ENCODE results near the gene IAH1.

Gene IAH1, protein sequence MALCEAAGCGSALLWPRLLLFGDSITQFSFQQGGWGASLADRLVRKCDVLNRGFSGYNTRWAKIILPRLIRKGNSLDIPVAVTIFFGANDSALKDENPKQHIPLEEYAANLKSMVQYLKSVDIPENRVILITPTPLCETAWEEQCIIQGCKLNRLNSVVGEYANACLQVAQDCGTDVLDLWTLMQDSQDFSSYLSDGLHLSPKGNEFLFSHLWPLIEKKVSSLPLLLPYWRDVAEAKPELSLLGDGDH

DNA sequence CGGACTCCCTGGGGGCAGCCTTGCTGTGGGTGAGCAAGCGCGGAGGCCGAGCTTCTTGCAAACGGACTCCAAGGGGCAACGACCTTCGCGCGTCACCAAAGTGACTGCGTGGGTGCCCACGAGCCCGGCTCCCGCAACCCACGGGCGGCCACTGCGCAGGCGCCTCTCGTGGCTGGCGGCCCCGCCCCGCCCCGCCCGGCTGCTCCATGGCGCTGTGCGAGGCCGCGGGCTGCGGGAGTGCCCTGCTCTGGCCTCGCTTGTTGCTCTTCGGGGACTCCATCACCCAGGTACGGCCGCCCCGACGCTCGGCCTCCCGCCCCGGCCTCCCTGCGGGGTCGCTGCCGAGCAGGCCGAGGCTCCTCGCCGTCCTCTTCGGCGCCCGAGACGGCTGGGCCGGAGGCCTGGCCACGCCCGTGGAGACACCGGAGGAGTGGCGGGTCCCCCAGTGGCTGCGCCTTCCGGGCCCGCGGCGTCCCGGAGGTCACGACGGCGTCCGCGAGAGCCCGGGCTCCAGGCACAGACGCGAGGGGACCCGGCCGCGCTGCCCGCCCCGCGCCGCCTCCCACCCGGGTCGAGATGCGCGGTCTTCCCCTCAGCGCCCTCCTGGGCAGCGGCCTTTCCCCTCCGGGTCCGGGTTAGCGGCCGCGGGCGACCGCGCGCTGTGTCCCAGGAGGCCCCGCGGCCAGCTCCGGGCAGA is at the start of gene IAH1:
IAH1 (plus strand) TSS at position 191 of the 697 bp plus-strand sequence; CDS start at position 207, 16 bp downstream.
- Mint-ChIP-seq H3K4me3 (peak within 1 kb of the TSS; percentile 76), H3K4me1 (peaks cover 51% of the 10 kb centered on the region), H3K27ac (peak within 1 kb of the TSS; percentile 89), H3K27me3 (no peaks in the 10 kb centered on the region), H3K9me3 (no peaks in the 10 kb centered on the region), H3K36me3 (peaks cover 48% of the 10 kb centered on the region)
- peak; percentile 78 for DNase-seq
- CTCF ChIA-PET = interaction anchor here (0.8 to 1.7 kb wide), 4 partner anchors 8 to 82 kb away, joined by 3 to 4 read pairs (median 3); no protein-coding TSS in a partner anchor

DNA sequence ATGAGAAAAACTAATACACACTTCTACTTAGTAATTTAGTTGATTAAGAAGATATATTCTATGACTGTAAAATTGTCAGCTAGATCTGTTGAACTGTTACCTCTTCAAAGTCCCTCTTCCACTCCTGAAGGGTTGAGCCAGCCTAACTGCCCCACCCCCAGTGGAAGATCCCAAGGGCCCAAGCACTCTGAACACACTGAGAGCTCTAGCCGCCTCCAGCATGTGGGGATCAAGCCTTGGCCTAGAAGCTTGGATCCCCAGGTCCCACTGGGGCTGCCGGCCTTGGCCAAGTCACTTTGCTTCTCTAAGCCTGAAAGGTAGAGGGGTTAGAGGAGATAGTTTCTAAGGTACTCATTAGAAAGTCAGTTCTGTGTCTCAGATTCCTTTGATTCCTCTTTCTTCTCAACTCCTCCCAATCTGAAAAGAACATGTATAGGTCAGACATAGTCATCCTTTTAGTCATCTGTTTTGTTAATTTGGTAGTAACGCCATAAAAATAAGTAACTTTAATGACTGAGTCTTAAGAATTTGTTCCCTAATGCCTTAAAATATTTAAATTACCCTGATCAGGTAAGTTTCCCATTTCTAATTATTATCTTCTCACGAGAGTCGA is 45.3 kb upstream of the IAH1 start:
- no peaks in the 10 kb centered on the region for H3K9me3 Mint-ChIP-seq
- CTCF ChIA-PET = no interaction called here
- H3K27ac Mint-ChIP-seq = no peak overlapping the region
- H3K36me3 Mint-ChIP-seq = peaks cover 36% of the 10 kb centered on the region
- no peak for DNase-seq
- no peak overlapping the region for H3K4me3 Mint-ChIP-seq
- no peaks in the 10 kb centered on the region for H3K27me3 Mint-ChIP-seq
- H3K4me1 Mint-ChIP-seq = peaks cover 11% of the 10 kb centered on the region

DNA sequence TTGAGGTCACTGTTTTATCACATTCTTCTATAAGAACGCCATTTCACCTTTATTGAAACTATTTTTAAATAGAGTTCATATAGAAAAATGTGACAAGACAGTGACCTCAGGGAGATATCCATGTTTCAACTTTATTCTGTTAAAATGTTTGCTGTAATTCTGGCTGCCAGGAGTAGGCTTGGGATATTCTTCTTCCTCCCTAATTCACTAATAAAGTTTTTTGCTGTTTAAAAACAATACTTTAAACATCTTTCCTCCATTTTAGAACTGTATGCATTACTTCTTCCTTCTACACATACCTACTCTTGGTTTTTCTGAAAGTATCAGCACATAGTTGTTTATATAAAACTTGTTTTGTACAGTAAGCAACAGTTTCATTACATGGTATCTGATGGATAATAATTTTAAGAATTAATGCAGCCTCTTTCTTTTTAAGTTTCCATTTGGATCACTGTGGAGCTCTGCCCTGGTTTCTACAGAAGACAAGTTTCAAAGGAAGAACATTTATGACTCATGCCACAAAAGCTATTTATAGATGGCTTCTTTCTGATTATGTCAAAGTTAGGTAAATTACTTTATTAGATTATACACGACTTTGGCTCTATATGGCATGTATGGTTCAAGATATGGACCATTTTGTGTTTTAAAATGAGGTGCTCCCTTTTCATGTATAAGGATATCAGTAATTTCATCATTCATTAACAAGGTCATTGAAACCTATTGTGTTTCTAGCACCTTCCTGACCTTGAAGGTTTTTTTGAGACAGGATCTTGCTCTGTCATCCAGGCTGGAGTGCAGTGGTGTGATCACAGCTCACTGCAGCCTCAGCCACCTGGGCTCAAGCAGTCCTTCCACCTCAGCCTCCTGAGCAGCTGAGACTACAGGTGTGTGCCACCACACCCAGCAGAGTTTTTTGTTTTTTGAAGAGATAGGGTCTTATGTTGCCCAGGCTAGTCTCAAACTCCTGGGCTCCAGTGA is 43.7 kb upstream of the IAH1 start:
- peak overlapping the region; percentile 60 for H3K27ac Mint-ChIP-seq
- no peak for DNase-seq
- no peak overlapping the region for H3K4me3 Mint-ChIP-seq

DNA sequence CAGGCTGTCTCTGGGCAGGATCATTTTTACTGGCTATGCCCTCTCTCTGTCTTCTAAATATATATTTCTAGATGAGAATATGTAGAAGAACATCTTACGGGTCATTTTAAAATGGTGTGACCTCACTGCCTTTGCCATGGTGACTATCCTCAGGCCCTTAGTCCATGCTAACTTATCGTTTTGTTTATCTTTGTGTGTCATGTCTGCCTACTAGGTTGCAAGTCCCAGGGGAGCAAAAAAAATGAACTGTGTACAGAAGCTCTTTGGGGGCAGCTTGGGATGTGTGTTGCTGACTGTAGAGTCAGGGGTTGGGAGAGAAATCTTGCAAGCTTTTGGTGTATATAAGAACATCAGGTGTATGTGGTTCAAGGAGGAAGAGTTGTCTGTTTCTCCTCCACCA is 39.9 kb upstream of the IAH1 start:
- no peaks in the 10 kb centered on the region for H3K9me3 Mint-ChIP-seq
- no peak overlapping the region for H3K4me3 Mint-ChIP-seq
- H3K36me3 Mint-ChIP-seq = peaks cover 57% of the 10 kb centered on the region
- no peaks in the 10 kb centered on the region for H3K27me3 Mint-ChIP-seq
- no peak overlapping the region for H3K27ac Mint-ChIP-seq
- DNase-seq = no peak
- CTCF ChIA-PET = no interaction called here
- H3K4me1 Mint-ChIP-seq = peaks cover 9% of the 10 kb centered on the region

More for the DNA sequence above, 43.7 kb upstream of the IAH1 start:
- Mint-ChIP-seq H3K36me3 (peaks cover 40% of the 10 kb centered on the region), H3K9me3 (no peaks in the 10 kb centered on the region), H3K27me3 (no peaks in the 10 kb centered on the region), H3K4me1 (peaks cover 11% of the 10 kb centered on the region)
- CTCF ChIA-PET = no interaction called here

DNA sequence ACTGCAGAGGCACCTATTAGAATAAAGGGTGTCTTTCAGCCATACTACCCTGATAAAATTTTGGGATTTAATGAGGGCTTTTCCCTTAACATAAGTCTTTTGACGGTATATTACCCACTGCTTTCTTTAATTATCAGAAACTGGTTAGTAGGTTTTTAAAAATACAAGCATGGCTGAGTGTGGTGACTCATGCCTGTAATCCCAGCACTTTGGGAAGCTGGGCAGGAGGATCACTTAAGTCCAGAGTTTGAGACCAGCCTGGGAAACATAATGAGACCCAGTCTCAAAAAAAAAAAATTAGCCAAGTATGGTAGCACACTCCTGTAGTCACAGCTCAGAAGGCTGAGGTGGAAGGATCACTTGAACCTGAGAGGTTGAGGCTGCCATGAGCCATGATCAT is 34.8 kb upstream of the IAH1 start:
- H3K36me3 Mint-ChIP-seq = peaks cover 57% of the 10 kb centered on the region
- no peaks in the 10 kb centered on the region for H3K27me3 Mint-ChIP-seq
- no peak for DNase-seq
- no peaks in the 10 kb centered on the region for H3K4me1 Mint-ChIP-seq
- H3K27ac Mint-ChIP-seq = no peak overlapping the region
- no peak overlapping the region for H3K4me3 Mint-ChIP-seq
- CTCF ChIA-PET = no interaction called here
- no peaks in the 10 kb centered on the region for H3K9me3 Mint-ChIP-seq

DNA sequence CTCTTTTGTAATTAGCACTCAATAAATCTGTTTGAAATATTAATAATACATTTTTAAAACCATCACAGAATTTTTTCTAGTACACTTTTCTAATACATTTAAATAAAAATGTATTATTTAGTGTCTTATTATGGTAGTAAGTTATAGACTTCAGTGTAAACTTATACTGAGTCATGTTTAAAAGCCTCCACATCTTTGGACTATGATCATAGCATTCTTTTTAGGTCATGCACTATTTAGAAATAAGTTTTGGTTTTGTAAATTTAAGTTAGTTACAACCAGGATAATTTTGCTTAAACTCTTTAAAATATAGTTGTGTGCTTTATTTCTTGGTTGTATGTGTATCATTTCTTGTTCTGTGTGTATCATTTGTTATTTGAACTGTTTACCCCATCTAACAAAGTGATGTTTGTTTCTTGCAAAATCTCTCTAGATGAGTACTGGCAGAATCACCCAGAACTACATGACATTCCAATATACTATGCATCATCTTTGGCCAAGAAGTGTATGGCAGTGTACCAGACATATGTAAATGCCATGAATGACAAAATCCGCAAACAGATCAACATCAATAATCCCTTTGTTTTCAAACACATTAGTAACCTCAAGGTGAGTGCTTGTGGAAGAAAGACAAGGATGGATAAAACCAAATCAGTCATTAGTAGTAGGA is 34.2 kb upstream of the IAH1 start:
- Mint-ChIP-seq H3K4me1 (peaks cover under 1% of the 10 kb centered on the region), H3K4me3 (no peak overlapping the region), H3K9me3 (no peaks in the 10 kb centered on the region), H3K27ac (no peak overlapping the region), H3K27me3 (no peaks in the 10 kb centered on the region), H3K36me3 (peaks cover 57% of the 10 kb centered on the region)
- no peak for DNase-seq
- CTCF ChIA-PET = no interaction called here

DNA sequence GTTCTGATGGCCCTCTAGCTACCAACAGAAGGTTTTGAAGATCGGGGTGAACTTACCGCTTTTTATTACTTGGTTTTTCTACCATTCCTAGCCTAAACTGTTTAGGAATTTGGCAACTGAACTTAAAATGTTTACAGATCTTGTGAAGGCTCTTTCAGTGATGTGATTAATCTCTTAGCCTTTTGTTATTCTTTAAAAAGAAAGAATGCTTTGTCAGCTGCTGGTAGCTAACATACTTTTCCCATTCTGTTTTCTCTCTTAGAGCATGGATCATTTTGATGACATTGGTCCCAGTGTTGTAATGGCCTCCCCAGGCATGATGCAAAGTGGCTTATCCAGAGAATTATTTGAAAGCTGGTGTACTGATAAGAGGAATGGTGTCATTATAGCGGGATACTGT is 32.8 kb upstream of the IAH1 start:
- CTCF ChIA-PET = no interaction called here
- Mint-ChIP-seq H3K27me3 (no peaks in the 10 kb centered on the region), H3K27ac (no peak overlapping the region), H3K4me1 (peaks cover 4% of the 10 kb centered on the region), H3K4me3 (no peak overlapping the region), H3K36me3 (peaks cover 57% of the 10 kb centered on the region), H3K9me3 (no peaks in the 10 kb centered on the region)
- no peak for DNase-seq

DNA sequence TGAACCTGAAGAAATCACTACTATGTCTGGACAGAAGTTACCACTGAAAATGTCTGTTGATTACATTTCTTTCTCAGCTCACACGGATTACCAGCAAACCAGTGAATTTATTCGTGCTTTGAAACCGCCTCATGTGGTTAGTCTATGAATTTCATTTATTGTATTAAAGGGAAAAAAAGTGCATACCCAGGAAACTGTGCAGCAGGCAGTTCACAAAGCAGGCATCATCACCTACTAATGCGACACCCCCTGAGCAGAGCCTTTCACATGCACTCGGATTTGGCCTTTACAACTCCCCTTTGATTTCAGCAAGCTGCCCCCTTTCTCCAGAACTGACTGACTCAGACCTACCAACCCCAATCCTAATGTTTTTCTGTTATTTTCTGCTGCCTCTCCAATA is 30.8 kb upstream of the IAH1 start:
- H3K9me3 Mint-ChIP-seq = no peaks in the 10 kb centered on the region
- H3K4me1 Mint-ChIP-seq = peaks cover 4% of the 10 kb centered on the region
- DNase-seq = no peak
- CTCF ChIA-PET = no interaction called here
- H3K27me3 Mint-ChIP-seq = no peaks in the 10 kb centered on the region
- H3K36me3 Mint-ChIP-seq = peaks cover 49% of the 10 kb centered on the region
- H3K27ac Mint-ChIP-seq = no peak overlapping the region
- no peak overlapping the region for H3K4me3 Mint-ChIP-seq

DNA sequence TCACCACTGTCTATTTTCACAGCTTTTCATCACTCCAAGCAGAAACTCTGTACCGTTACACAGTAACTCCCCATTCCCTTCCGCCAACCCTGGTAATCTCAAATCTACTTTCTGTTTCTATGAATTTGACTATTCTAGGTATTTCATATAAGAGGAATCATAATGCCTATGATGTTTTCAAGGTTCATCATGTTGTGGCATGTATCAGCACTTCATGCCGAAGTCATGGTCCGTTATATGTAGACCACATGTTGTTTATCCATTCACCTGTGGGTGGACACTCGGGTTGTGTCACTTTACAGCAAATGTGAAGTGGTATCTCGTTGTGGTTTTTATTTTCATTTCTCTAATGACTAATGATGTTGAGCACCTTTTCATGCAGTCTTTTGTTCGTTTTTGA is 29.3 kb upstream of the IAH1 start:
- CTCF ChIA-PET = no interaction called here
- no peak overlapping the region for H3K27ac Mint-ChIP-seq
- no peak for DNase-seq
- H3K27me3 Mint-ChIP-seq = no peaks in the 10 kb centered on the region
- H3K36me3 Mint-ChIP-seq = peaks cover 48% of the 10 kb centered on the region
- H3K9me3 Mint-ChIP-seq = no peaks in the 10 kb centered on the region
- H3K4me3 Mint-ChIP-seq = no peak overlapping the region
- peaks cover 4% of the 10 kb centered on the region for H3K4me1 Mint-ChIP-seq

DNA sequence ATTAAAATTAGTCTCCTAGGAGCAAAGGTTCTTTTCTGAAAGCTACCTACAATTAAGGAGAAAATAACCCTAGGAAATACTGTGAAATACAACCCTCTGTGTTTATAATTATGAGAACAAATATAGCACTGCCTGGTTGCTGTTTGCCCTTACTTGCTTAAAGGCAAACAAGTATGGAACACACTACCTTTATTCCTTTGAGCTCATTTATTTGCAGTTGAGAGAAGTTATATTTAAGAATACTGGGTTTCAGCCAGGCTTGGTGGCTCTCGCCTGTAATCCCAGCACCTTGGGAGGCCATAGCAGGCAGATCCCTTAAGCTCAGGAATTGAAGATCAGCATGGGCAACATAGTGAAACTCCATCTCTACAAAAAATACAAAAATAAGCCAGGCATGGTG is 23.1 kb upstream of the IAH1 start:
- Mint-ChIP-seq H3K4me1 (no peaks in the 10 kb centered on the region), H3K9me3 (no peaks in the 10 kb centered on the region), H3K4me3 (no peak overlapping the region), H3K27me3 (no peaks in the 10 kb centered on the region), H3K27ac (no peak overlapping the region), H3K36me3 (peaks cover 24% of the 10 kb centered on the region)
- DNase-seq = no peak
- CTCF ChIA-PET = no interaction called here

DNA sequence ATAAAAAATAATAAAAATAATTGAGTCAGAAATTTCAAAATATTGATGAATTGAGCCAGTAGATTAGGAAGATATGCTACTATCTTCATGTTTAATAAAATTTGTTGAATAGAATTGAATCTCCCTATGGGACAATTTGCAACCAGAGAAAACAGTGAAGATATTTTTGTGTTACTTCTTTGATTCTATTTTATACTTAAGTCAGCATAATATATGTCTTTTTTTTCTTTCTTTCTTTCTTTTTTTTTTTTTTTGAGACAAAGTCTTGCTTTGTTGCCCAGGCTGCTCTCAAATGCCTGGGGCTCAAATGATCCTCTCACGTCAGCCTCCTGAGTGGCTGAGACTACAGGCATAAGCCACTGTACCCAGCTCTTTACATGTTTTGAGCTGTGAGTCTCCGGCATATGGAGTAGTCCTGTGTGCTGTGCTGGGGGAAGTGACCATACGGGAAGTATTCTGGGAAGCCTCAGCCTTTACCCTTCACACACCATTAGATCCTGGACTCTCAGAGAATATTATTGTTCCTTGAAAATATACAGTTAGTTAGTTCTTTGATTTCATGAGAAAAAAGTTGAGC is 13.8 kb upstream of the IAH1 start:
- H3K36me3 Mint-ChIP-seq = peaks cover 25% of the 10 kb centered on the region
- H3K4me1 Mint-ChIP-seq = no peaks in the 10 kb centered on the region
- no peak overlapping the region for H3K4me3 Mint-ChIP-seq
- CTCF ChIA-PET = no interaction called here
- no peak for DNase-seq
- no peaks in the 10 kb centered on the region for H3K27me3 Mint-ChIP-seq
- H3K27ac Mint-ChIP-seq = no peak overlapping the region
- H3K9me3 Mint-ChIP-seq = no peaks in the 10 kb centered on the region

DNA sequence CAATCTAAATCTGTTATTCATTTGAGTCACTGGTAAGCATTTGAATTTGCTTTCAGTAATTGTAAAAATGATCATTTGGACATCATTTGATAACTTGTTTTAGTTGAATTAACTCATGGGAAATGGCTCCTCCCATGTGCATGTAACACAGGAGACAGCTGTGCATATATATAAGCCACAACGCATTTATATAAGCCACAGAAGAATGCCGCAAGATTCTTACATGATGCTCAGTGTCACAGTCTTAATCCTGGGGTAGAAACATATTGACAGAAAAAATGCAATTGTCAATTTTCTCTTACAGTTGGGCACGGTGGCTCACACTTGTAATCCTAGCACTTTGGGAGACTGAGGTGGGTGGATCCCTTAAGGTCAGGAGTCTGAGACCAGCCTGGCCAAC is 13.3 kb upstream of the IAH1 start:
- no peaks in the 10 kb centered on the region for H3K9me3 Mint-ChIP-seq
- peaks cover 30% of the 10 kb centered on the region for H3K36me3 Mint-ChIP-seq
- H3K27me3 Mint-ChIP-seq = no peaks in the 10 kb centered on the region
- DNase-seq = no peak
- no peak overlapping the region for H3K27ac Mint-ChIP-seq
- no peak overlapping the region for H3K4me3 Mint-ChIP-seq
- no peaks in the 10 kb centered on the region for H3K4me1 Mint-ChIP-seq
- CTCF ChIA-PET = no interaction called here

DNA sequence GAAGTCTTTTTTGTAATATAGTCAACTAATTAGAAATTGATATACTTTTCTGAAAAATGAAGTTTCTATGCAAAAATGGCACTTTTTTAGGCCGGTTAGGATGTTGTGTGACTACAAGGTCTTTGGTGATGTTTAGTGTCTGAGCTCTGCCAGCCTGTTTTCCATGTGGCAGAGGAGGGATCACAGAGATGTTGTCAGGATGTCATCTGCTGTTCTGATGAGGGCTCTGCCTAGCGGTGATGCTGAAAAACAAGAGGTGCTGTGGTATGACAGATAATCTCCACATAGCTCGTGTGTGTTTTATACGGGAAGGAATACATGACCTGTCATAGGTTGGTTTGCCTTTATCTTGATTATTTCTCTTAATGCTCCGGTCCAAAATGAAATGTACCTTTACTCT is 12.0 kb upstream of the IAH1 start:
- H3K27me3 Mint-ChIP-seq = no peaks in the 10 kb centered on the region
- H3K9me3 Mint-ChIP-seq = no peaks in the 10 kb centered on the region
- H3K4me3 Mint-ChIP-seq = no peak overlapping the region
- CTCF ChIA-PET = no interaction called here
- no peaks in the 10 kb centered on the region for H3K4me1 Mint-ChIP-seq
- no peak overlapping the region for H3K27ac Mint-ChIP-seq
- DNase-seq = no peak
- peaks cover 32% of the 10 kb centered on the region for H3K36me3 Mint-ChIP-seq

All from activated naive CD4-positive, alpha-beta T cell treated with anti-CD3 and anti-CD28 coated beads, Interleukin-2, amount 10 ng/mL, durations not matched to agents 7 days and 5 days (primary cell).